Cerebellar cortex (tissue), 1 donor: ENCODE results near the gene SLBP.

ENCODE experiments used
- DNase-seq: peaks from one replicate; pipeline ENCODE4 v3.0.0-alpha.2; 2015; ENCODE audit warnings: low spot score

Gene SLBP

GRCh38 chr4:1726146-1726934 is 14.2 kb upstream of the SLBP start:
- peak; percentile 92 for DNase-seq

GRCh38 chr4:1725521-1725920 is 13.4 kb upstream of the SLBP start:
- DNase-seq: no peak

- DNase-seq: no peak
Observed at GRCh38 chr4:1723131-1723801, 11.1 kb upstream of the SLBP start.

DNA sequence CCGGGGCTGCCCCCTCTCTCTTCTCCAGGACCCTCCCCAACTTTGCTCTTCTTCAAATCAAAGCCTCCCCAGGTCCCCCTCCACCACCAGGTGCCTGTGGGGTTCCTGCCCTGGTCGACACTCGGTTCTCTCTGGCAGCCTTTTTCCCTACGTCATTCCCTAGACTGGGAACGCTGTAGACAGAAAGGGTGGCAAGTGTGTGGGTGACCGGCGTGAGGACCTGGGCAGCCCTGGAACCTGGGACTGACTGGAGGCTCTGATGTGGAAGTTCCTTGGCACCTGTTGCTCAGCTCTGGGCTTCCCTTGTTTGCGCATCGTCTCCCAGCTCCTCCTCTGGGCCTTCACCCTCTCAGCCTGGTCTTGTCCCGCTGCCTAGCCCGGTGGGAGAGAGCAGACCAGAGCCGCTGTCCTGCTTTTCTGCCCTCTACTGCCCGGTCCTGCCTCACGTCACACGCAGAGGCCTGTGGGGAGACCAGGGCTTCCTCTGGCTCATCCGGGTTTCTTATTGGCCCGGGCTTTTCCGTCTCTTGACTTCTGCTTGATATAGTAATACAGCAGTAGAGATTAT is 10.5 kb upstream of the SLBP start:
- DNase-seq: no peak

- DNase-seq: no peak
Observed at GRCh38 chr4:1721666-1722550, 9.8 kb upstream of the SLBP start.

DNA sequence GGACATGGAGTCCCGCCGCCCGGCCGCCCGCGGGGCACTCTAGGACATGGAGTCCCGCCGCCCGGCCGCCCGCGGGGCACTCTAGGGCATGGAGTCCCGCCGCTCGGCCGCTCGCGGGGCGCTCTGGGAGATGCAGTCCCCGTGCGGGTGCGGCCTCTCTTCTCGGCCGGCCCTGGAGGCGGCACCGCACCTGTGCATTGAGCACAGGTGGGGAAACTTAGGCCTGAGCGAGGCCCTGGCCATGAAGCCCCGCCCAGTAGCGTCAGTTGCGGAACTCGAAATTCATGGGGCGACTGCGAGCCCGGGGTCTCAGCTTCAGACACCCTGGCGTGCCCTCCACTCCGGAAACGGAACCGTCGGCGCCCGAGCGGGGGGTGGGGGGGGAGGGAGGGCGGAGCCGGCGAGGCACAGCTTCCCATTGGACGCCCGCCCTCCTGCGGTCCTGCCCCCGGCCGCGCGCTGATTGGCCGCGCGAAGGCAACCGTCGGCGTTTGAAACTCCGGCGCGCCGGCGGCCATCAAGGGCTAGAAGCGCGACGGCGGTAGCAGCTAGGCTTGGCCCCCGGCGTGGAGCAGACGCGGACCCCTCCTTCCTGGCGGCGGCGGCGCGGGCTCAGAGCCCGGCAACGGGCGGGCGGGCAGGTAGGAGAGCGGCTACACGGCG is 9.0 kb upstream of the SLBP start, which contains the start of the genes TACC3 and TMEM129:
TSS of gene TACC3 (plus strand) at position 519 of the 663 bp plus-strand sequence. CDS start 1,901 bp downstream, outside the sequence.
TSS of gene TMEM129 (minus strand) at position 321 of the 663 bp plus-strand sequence. CDS start 486 bp downstream, outside the sequence.
- peak; percentile 95 for DNase-seq

GRCh38 chr4:1720163-1720983 is 8.3 kb upstream of the SLBP start:
- DNase-seq: no peak

- no peak for DNase-seq
Observed at GRCh38 chr4:1718095-1718850, 6.2 kb upstream of the SLBP start.

DNA sequence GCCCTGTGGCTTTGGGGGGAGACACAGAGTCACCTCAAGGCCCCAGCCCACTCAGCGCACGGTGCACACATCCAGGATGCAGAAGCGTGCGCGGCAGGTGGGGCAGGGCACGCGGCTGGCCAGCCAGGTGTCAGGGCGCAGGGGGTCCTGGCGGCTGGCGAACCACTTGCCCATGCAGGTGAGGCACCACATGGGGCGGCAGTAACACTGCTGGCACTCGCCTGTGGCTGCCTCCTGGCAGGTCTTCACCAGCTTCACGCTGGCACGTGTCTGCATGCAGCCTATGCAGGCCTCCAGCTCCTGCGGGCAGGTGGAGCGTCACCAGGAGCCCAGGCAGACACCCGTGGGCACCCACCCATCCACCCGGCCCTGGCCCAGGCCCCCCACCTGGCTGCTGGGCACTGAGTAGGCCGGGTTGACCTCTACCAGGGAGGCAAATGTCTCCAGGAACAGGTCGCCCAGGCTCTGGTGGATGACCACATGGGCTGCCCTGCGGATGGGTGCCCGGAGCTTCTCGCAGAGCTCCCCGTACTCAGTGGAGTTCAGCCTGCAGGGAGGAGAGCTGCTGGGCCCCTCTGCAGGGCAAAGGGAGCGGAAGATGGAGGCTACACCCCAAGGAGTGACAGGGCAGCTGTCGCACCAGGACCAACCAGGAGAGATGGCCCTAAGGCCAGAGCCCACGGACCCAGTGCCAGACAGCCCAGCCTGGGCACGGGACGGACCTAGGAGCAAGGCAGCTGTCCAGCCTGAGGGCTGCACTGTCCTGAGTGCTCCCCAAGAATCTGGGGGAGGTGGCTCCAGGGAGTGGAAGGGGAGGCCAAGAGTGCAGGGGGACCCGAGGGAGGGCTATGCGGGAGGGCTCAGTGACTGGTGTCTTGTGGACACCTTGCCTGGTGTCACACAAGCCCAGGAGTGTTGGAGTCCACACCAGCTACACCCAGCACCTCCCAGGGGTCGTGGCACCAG is 5.3 kb upstream of the SLBP start:
- DNase-seq: no peak

DNA sequence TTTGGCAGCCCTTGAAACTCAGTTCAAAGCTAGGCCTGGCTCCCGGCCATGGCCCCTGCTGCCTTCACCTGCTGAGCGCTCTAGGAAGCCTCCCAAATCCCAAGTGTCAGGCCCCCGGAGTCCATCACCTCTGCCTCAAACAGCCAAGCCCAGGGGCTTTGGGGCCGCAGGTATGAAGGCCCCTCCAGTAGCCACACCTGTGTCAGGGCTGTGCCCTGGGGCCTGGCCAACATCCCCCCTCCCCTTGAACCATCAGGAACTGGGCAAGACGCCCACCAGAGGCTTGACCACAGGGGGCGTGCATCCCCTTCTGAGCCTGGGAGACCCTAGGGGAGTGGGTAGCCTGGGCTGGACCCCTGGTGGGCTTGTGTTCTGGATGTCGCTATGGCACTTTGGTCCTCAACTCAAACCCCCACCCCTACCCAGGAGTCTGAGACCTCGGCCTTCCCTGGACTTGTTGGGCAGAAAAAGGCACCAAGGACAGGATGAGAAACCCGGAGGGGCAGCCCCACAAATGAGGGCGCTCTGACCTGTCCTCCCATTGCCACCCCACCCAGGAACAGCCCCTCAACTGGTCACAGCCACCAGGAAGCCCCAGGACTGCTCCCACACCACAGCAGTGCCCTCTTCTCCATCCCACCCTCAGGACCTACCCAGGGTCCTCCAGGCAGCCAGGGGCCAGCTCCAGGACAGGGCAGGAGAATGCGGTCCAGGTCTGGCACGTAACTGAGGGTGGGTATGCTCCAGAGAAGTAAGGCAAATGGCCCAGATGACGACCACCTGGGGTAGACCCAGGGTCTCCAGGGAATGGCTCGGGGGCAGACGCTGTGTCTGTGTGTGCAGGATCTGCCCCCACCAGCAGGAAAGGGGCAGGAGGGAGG is 4.2 kb upstream of the SLBP start:
- DNase-seq: no peak

DNA sequence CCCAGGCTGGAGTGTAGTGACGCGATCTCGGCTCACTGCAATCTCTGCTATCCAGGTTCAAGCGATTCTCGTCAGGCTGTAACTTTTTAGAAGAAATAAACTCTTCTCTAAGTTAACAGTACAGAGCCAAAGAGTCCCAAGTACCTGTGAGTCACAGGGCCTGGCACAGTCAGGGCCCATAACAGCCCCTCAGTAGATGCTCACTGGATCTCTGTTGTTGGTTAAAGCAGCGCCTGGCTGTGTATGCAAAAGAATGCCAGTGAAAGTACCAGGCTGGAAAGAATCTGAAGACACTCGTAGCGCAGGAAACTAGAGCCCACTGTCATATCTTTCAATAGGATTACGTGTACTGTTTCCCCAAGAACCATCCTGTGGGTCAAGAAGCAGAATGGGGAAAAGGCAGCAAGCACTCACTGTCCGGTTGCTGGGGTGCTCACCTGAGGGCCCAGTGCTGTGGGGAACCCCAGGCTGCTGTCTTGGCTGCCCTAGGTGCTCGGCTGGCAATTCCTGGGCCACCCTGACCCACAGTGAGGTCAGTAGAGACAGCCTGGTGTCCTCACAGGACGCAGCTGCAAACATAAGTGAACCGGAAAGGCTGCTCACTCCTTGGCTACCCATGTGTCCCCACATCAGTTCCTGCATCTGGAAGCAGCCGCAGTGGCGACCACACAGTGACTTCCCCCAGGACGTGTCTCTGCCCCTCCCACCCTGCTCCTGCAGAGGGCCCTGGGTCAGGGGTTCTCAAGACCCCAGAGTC is 3.1 kb upstream of the SLBP start:
- no peak for DNase-seq

DNA sequence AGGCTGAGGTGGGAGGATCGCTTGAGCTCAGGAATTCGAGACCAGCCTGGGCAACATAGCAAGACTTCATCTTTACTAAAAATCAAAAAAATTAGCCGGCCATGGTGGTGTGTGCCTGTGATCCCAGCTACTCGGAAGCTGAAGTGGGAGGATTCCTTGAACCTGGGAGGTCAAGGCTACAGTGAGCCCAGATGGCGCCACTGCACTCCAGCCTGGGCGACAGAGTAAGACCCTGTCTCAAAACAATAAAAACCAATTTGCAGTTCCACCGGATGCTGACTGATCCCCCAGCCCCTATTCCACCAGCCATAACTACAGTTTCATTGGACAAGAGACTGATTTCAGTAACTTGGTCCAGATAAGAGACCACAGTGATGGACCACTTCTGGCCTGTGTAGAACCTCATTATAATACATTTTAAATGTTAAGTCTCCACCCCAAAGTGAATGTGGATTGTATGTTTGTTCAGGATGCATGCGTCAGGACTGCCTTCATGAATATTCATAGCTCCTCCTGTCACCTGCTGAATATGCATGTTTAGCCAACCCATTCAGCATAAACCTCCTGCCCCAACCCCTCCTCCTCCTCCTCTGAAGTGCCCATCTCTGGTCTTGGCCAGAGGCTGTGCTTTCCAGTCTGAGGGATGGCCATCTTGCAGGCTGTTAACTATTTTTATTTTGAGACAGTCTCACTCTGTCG is 2.3 kb upstream of the SLBP start:
- peak; percentile 59 for DNase-seq

GRCh38 chr4:1713003-1713851 is 1.1 kb upstream of the SLBP start:
- DNase-seq: no peak

- peak; percentile 27 for DNase-seq
Observed at GRCh38 chr4:1711571-1712215, 426 bp downstream of the SLBP start.
